IPS-NIHi7 (cell line): ENCODE data around the gene IL31RA.

ENCODE experiments used
- DNase-seq: peaks from one replicate; pipeline ENCODE4 v3.0.0; 2012; ENCODE audit warnings: mixed read lengths; ENCODE audit errors: extremely low spot score

IL31RA gene

GRCh38 chr5:55900776-55901175 lies 49.6 kb downstream of the IL31RA start:
- DNase-seq: no peak

GRCh38 chr5:55902696-55903095 lies 51.5 kb downstream of the IL31RA start:
- no peak for DNase-seq

GRCh38 chr5:55903121-55903701 lies 52.1 kb downstream of the IL31RA start:
- peak; percentile 40 for DNase-seq

- no peak for DNase-seq
These were observed 53.0 kb downstream of the IL31RA start for GRCh38 chr5:55904152-55904551.

- no peak for DNase-seq
These were observed 54.1 kb downstream of the IL31RA start for GRCh38 chr5:55905251-55905650.

GRCh38 chr5:55907927-55908326 lies 56.8 kb downstream of the IL31RA start:
- DNase-seq: no peak

GRCh38 chr5:55908804-55909203 lies 57.6 kb downstream of the IL31RA start:
- no peak for DNase-seq

GRCh38 chr5:55911784-55912653 lies 60.9 kb downstream of the IL31RA start:
- DNase-seq: no peak

GRCh38 chr5:55913466-55914413 lies 62.6 kb downstream of the IL31RA start:
- no peak for DNase-seq

GRCh38 chr5:55914971-55915370 lies 63.8 kb downstream of the IL31RA start:
- DNase-seq: no peak

GRCh38 chr5:55915783-55916182 lies 64.6 kb downstream of the IL31RA start:
- DNase-seq: no peak

- DNase-seq: no peak
These were observed 65.8 kb downstream of the IL31RA start for GRCh38 chr5:55916986-55917385.

GRCh38 chr5:55917402-55918086 lies 66.4 kb downstream of the IL31RA start:
- no peak for DNase-seq

GRCh38 chr5:55918087-55919035 lies 67.2 kb downstream of the IL31RA start:
- DNase-seq: peak; percentile 3

- no peak for DNase-seq
These were observed 68.5 kb downstream of the IL31RA start for GRCh38 chr5:55919625-55920024.

- DNase-seq: no peak
These were observed 69.6 kb downstream of the IL31RA start for GRCh38 chr5:55920784-55921183.

GRCh38 chr5:55921617-55922016 lies 70.5 kb downstream of the IL31RA start:
- peak; percentile 4 for DNase-seq

GRCh38 chr5:55923177-55923771 lies 72.1 kb downstream of the IL31RA start:
- DNase-seq: peak; percentile 44

GRCh38 chr5:55923865-55924500 lies 72.8 kb downstream of the IL31RA start:
- DNase-seq: no peak

- no peak for DNase-seq
These were observed 73.6 kb downstream of the IL31RA start for GRCh38 chr5:55924744-55925143.
